GM21423 (cell line): ENCODE measurements around the gene POU2F2.

Experiments
- ATAC-seq: cut with Tn5 transposase; IDR thresholded peaks from one replicate; pipeline ENCODE4 v1.9.1; 2021; ENCODE audit warnings: mild to moderate bottlenecking, moderate library complexity; ENCODE audit not compliant: unreplicated experiment

The POU2F2 gene

GRCh38 chr19:42155796-42156195 lies 23.6 kb upstream of the POU2F2 start:
- ATAC-seq = no peak

GRCh38 chr19:42154471-42155323 lies 22.5 kb upstream of the POU2F2 start:
- ATAC-seq = no peak

- no peak for ATAC-seq
These were observed 21.6 kb upstream of the POU2F2 start for GRCh38 chr19:42153672-42154433.

GRCh38 chr19:42152910-42153671 lies 20.8 kb upstream of the POU2F2 start:
- no peak for ATAC-seq

- ATAC-seq = no peak
These were observed 19.8 kb upstream of the POU2F2 start for GRCh38 chr19:42151782-42152684.

- no peak for ATAC-seq
These were observed 18.7 kb upstream of the POU2F2 start for GRCh38 chr19:42150911-42151361.

GRCh38 chr19:42150364-42150763 lies 18.1 kb upstream of the POU2F2 start:
- no peak for ATAC-seq

- no peak for ATAC-seq
These were observed 17.4 kb upstream of the POU2F2 start for GRCh38 chr19:42149447-42150202.

GRCh38 chr19:42148266-42148665 lies 16.0 kb upstream of the POU2F2 start:
- no peak for ATAC-seq

- ATAC-seq = no peak
These were observed 11.3 kb upstream of the POU2F2 start for GRCh38 chr19:42143341-42144234.

GRCh38 chr19:42140125-42140754 lies 8.0 kb upstream of the POU2F2 start:
- ATAC-seq = no peak

GRCh38 chr19:42134535-42135070 lies 2.4 kb upstream of the POU2F2 start:
- no peak for ATAC-seq

- ATAC-seq = peak; percentile 34
These were observed 744 bp upstream of the POU2F2 start for GRCh38 chr19:42132851-42133528.

GRCh38 chr19:42131149-42132029 lies 857 bp downstream of the POU2F2 start:
- ATAC-seq = no peak

GRCh38 chr19:42130254-42130573 lies 2.0 kb downstream of the POU2F2 start:
- ATAC-seq = no peak
